Suprapubic skin (tissue), 4 donors: Measurements from ENCODE around the gene PDS5A. TPM values are rescaled to one million over a fixed set of nuclear protein-coding genes. Genes with fewer than 3 reads are reported as not detected.
"Not testable (repeated sequence)": the region's sequence is repeated elsewhere in the genome, so short reads cannot be mapped to it uniquely, and the experiment has no call there.

Source experiments
- DNase-seq, 2 donors: peaks; one replicate each; pipeline ENCODE4 v3.0.0-alpha.2; 2019; ENCODE audit warnings: low spot score in 2 of 2
- H3K27ac ChIP-seq: fragments of 200-600 bp; sonication (generic); one replicate; pipeline ENCODE4 v1.5.1; 2019
- H3K27me3 ChIP-seq: fragments of 200-600 bp; sonication (generic); one replicate; pipeline ENCODE4 v1.5.1; 2019
- H3K36me3 ChIP-seq: fragments of 200-600 bp; sonication (generic); one replicate; pipeline ENCODE4 v1.5.1; 2019
- H3K4me1 ChIP-seq: fragments of 200-600 bp; sonication (generic); one replicate; pipeline ENCODE4 v1.5.1; 2019
- H3K4me3 ChIP-seq: fragments of 200-600 bp; sonication (generic); one replicate; pipeline ENCODE4 v1.5.1; 2019; ENCODE audit warnings: mild to moderate bottlenecking
- H3K9me3 ChIP-seq: fragments of 200-600 bp; sonication (generic); one replicate; pipeline ENCODE4 v1.5.1; 2019
- EP300 ChIP-seq: sonication (generic); formaldehyde crosslinking; IDR thresholded peaks from one replicate; pipeline ENCODE4 v1.6.1; 2017; ENCODE audit warnings: antibody characterized with exemption
- POLR2A ChIP-seq, 2 donors: fragments of 450-650 bp; IDR thresholded peaks; one replicate each; pipeline ENCODE4 v1.6.1; 2017; ENCODE audit warnings: antibody characterized with exemption in 2 of 2, mild to moderate bottlenecking in 2 of 2, moderate library complexity in 2 of 2
- POLR2AphosphoS5 ChIP-seq, 3 donors: sonication (generic); formaldehyde crosslinking; IDR thresholded peaks; one replicate each; pipeline ENCODE4 v1.6.1; 2017; ENCODE audit warnings: antibody characterized with exemption in 3 of 3
- WGBS: methylation state at CpG from one replicate; pipeline ENCODE4 v1.1.5; 2018; 5-methylcytosine and 5-hydroxymethylcytosine counted together
- total RNA-seq, 4 donors: library from RNA; depleted of rRNA; stranded (reverse); fragments of >200 nt; gene quantifications; one replicate each; pipeline ENCODE4 v1.1.0, GENCODE V29; 2016
- TF ChIP-seq, protein P1 (sequence below), 2 donors: fragments of 200-600 bp in 1 of 2; fragments of 450-650 bp in 1 of 2; sonication (generic) in 1 of 2; IDR thresholded peaks; one replicate each; pipeline ENCODE4 v1.5.1; 2016 to 2019; ENCODE audit warnings: antibody characterized with exemption in 2 of 2, mild to moderate bottlenecking in 1 of 2, moderate library complexity in 1 of 2

The PDS5A gene
- total RNA-seq, 4 donors from 2014 or later = 52.4 to 89.6 (median 68.9) TPM

DNA sequence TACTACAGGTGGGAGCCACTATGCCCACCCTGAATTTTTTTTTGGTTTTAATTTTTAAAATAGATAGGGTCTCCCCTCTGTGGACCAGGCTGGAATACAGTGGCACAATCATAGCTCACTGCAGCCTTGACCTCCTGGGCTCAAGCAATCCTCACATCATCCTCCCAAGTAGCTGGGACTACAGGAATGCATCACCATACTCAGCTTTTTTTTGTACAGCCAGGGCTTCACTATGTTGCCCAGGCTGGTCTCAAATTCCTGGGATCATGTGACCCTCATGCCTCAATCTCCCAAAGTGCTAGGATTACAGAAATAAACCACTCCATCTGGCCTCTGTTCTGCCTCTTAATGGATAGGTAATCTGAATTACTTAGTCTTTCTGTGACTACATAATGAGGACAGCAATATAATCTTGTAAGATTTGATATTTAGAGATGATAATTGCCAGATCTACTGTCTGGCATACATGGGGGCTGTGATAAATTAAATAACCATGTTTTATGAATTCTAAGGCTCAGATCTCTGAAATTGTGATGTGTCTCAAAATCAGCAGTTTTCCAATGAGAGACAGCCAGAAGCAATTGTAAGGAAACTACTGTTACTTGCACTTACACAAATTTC is 26.7 kb downstream of the PDS5A start:
- H3K4me3 ChIP-seq = no peak overlapping the region
- H3K27me3 ChIP-seq = no peaks in the 10 kb centered on the region
- H3K27ac ChIP-seq = no peak overlapping the region
- TF ChIP-seq, protein P1, sequence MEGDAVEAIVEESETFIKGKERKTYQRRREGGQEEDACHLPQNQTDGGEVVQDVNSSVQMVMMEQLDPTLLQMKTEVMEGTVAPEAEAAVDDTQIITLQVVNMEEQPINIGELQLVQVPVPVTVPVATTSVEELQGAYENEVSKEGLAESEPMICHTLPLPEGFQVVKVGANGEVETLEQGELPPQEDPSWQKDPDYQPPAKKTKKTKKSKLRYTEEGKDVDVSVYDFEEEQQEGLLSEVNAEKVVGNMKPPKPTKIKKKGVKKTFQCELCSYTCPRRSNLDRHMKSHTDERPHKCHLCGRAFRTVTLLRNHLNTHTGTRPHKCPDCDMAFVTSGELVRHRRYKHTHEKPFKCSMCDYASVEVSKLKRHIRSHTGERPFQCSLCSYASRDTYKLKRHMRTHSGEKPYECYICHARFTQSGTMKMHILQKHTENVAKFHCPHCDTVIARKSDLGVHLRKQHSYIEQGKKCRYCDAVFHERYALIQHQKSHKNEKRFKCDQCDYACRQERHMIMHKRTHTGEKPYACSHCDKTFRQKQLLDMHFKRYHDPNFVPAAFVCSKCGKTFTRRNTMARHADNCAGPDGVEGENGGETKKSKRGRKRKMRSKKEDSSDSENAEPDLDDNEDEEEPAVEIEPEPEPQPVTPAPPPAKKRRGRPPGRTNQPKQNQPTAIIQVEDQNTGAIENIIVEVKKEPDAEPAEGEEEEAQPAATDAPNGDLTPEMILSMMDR (IDR thresholded peaks at IDR 0.05) = no peak
- TF ChIP-seq POLR2A (IDR thresholded peaks at IDR 0.05) (no peak), EP300 (no peak)
- DNase-seq = no peak
- no peaks in the 10 kb centered on the region for H3K9me3 ChIP-seq
- H3K36me3 ChIP-seq = no peaks in the 10 kb centered on the region
- H3K4me1 ChIP-seq = peaks cover 8% of the 10 kb centered on the region

DNA sequence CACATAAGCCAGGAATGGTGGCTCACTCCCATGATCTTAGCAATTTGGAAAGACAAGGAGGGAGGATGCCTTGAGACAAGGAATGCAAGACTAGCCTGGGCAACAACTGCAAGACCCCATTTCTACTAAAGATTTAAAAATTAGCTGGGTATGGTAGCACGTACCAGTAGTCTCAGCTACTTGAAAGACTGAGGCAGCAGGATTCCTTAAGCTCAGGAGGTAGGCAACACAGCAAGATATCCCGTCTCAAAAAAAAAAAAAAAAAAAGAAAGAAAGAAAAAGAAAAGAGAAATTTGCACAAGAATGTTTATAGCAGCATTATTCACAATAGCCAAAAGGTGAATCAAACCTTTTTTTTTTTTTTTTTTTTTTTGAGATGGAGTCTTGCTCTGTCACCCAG is 29.7 kb downstream of the PDS5A start:
- DNase-seq = no peak
- no peaks in the 10 kb centered on the region for H3K27me3 ChIP-seq
- H3K4me3 ChIP-seq = no peak overlapping the region
- 92% methylated on average over 2 of the region's 2 CpGs for WGBS
- no peak overlapping the region for H3K27ac ChIP-seq
- no peaks in the 10 kb centered on the region for H3K36me3 ChIP-seq
- TF ChIP-seq, protein P1 (IDR thresholded peaks at IDR 0.05) = no peak
- TF ChIP-seq POLR2A (IDR thresholded peaks at IDR 0.05) = no peak
- no peak for TF ChIP-seq EP300
- no peak for TF ChIP-seq POLR2AphosphoS5 (IDR thresholded peaks at IDR 0.05)
- H3K9me3 ChIP-seq = no peaks in the 10 kb centered on the region
- H3K4me1 ChIP-seq = peaks cover 10% of the 10 kb centered on the region

DNA sequence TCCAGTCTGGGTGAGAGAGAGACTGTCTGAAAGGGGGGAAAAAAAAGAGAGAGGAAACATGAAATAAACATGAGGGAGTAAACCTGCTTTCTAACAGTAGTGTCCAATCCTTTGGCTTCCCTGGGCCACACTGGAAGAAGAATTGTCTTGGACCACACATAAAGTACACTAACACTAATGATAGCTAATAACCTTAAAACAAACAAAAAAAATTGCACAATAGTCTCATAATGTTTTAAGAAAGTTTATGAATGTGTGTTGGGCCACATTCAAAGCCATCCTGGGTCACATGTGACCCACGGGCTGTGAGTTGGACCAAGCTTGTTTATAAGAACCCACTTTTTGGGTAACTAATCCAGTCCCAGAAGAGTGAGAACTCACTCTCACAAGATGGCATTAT is 30.3 kb downstream of the PDS5A start:
- H3K9me3 ChIP-seq = no peaks in the 10 kb centered on the region
- WGBS = 77% methylated on average over 1 of the region's 1 CpG
- H3K27ac ChIP-seq = no peak overlapping the region
- TF ChIP-seq, protein P1 (IDR thresholded peaks at IDR 0.05) = no peak
- H3K36me3 ChIP-seq = no peaks in the 10 kb centered on the region
- H3K4me1 ChIP-seq = peaks cover 10% of the 10 kb centered on the region
- no peak for DNase-seq
- H3K27me3 ChIP-seq = no peaks in the 10 kb centered on the region
- H3K4me3 ChIP-seq = no peak overlapping the region

DNA sequence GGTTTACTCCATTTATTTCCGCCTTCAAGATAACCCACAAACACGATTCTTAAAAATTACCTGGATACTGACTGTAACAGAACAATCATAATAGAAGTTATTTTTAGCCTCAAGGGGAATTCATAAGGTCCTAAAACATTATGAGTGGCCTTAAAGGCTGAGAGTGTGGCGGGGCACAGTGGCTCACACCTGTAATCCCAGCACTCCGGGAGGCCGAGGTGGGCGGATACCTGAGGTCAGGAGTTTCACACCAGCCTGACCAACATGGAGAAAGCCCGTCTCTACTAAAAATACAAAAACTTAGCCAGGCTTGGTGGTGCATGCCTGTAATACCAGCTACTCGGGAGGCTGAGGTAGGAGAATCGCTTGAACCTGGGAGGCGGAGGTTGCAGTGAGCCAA is 33.5 kb downstream of the PDS5A start:
- not testable (repeated sequence) for H3K9me3 ChIP-seq, H3K4me3 ChIP-seq, H3K27me3 ChIP-seq, H3K27ac ChIP-seq, H3K36me3 ChIP-seq, DNase-seq
- H3K4me1 ChIP-seq = peaks cover 10% of the 10 kb centered on the region
- 98% methylated on average over 10 of the region's 10 CpGs for WGBS

- H3K9me3 ChIP-seq = no peaks in the 10 kb centered on the region
- peaks cover 11% of the 10 kb centered on the region for H3K4me1 ChIP-seq
- no peak for TF ChIP-seq POLR2AphosphoS5 (IDR thresholded peaks at IDR 0.05)
- TF ChIP-seq, protein P1 (IDR thresholded peaks at IDR 0.05) = no peak
- no peak for TF ChIP-seq POLR2A (IDR thresholded peaks at IDR 0.05)
- TF ChIP-seq EP300 = no peak
- no peaks in the 10 kb centered on the region for H3K27me3 ChIP-seq
- H3K36me3 ChIP-seq = no peaks in the 10 kb centered on the region
- 91% methylated on average over 9 of the region's 9 CpGs for WGBS
- DNase-seq = no peak
- H3K4me3 ChIP-seq = no peak overlapping the region
- H3K27ac ChIP-seq = no peak overlapping the region
Measured at GRCh38 chr4:39942507-39942906, 35.2 kb downstream of the PDS5A start.

GRCh38 chr4:39941682-39942217 is 36.0 kb downstream of the PDS5A start:
- H3K27me3 ChIP-seq = no peaks in the 10 kb centered on the region
- TF ChIP-seq, protein P1 (IDR thresholded peaks at IDR 0.05) = no peak
- no peak for TF ChIP-seq POLR2A (IDR thresholded peaks at IDR 0.05)
- TF ChIP-seq EP300 = no peak
- TF ChIP-seq POLR2AphosphoS5 (IDR thresholded peaks at IDR 0.05) = no peak
- H3K27ac ChIP-seq = no peak overlapping the region
- DNase-seq = no peak
- H3K36me3 ChIP-seq = no peaks in the 10 kb centered on the region
- H3K4me3 ChIP-seq = no peak overlapping the region
- H3K4me1 ChIP-seq = peaks cover 17% of the 10 kb centered on the region
- H3K9me3 ChIP-seq = no peaks in the 10 kb centered on the region
- 85% methylated on average over 2 of the region's 2 CpGs for WGBS
